ENCODE measurements around the gene IPPK. TPM values are rescaled to one million over a fixed set of nuclear protein-coding genes. Genes with fewer than 3 reads are reported as not detected.

IPPK gene
- total RNA-seq, 2 donors from 2014 or later: 8.2 to 8.4 TPM

DNA sequence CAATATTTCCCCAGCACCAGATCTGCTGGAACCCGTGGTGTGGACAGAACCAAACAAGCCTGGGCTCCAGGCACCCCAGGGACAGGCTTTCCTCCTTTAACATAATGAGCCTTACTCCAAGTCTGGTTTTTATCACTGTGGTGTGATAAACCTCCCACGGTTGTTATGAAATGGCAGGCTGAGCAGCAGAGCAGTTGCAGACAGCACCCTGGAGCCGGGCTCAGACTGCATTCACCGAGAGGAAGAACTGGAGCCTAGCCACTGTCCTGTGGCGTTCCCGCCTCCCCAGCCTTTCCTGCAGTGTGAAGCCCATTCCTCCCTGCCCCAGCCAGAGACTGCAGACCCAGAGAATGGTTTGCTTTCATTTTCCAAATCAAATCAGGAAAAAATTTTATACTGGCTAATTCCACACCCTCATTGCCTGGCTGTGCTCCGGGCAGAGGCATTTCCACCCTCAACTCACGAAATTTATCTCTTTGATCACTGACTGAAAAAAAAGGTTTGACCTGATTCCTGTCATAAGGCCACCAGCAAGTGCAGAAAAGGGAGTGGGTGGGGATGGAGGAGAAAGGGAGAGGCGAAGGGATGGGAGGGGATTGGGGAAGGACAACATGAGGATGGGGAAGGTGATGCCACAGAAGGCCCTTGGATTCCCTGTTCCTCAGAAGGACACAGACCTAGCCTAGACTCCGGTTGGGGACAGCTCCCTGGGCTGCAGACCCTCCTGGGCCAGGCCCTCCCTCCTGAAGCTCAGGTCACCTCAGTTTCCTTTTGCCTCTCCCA is 18.9 kb downstream of the IPPK start:
- DNase-seq: no peak
- no peak overlapping the region for H3K4me3 ChIP-seq
- no peaks in the 10 kb centered on the region for H3K9me3 ChIP-seq
- no peaks in the 10 kb centered on the region for H3K36me3 ChIP-seq
- H3K27ac ChIP-seq: no peak overlapping the region
- H3K9ac ChIP-seq (ENCODE audit: low read depth in 2 of 2, low read length in 2 of 2): no peak overlapping the region
- H3K4me1 ChIP-seq: no peaks in the 10 kb centered on the region
- TF ChIP-seq, protein P1, sequence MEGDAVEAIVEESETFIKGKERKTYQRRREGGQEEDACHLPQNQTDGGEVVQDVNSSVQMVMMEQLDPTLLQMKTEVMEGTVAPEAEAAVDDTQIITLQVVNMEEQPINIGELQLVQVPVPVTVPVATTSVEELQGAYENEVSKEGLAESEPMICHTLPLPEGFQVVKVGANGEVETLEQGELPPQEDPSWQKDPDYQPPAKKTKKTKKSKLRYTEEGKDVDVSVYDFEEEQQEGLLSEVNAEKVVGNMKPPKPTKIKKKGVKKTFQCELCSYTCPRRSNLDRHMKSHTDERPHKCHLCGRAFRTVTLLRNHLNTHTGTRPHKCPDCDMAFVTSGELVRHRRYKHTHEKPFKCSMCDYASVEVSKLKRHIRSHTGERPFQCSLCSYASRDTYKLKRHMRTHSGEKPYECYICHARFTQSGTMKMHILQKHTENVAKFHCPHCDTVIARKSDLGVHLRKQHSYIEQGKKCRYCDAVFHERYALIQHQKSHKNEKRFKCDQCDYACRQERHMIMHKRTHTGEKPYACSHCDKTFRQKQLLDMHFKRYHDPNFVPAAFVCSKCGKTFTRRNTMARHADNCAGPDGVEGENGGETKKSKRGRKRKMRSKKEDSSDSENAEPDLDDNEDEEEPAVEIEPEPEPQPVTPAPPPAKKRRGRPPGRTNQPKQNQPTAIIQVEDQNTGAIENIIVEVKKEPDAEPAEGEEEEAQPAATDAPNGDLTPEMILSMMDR (IDR thresholded peaks at IDR 0.05): no peak
- no peaks in the 10 kb centered on the region for H3K27me3 ChIP-seq
- intact Hi-C loops (cut with DNase I): no loop called here

DNA sequence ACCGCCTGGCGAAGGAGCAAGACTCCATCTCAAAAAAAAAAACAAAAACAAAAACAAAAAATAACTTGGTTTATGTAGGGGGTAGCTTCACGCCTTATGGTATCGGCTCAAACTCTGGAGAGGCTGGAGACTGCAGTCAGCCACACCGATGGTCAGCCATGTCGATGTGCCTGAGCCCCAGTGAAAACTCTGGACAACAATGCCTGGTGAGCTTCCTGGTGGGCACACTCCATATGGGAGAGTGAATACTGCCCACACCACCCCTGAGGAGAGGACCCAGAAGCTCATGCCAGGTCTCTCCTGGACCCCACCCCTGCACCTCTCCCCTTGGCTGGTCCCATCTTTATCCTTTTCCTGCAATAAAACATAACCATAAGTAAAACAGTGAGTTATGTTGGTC is 19.6 kb downstream of the IPPK start:
- no peaks in the 10 kb centered on the region for H3K4me1 ChIP-seq
- TF ChIP-seq, protein P1 (IDR thresholded peaks at IDR 0.05): no peak
- no peaks in the 10 kb centered on the region for H3K27me3 ChIP-seq
- H3K4me3 ChIP-seq: no peak overlapping the region
- DNase-seq: no peak
- H3K9me3 ChIP-seq: no peaks in the 10 kb centered on the region
- intact Hi-C loops (cut with DNase I): no loop called here
- H3K27ac ChIP-seq: no peak overlapping the region
- no peaks in the 10 kb centered on the region for H3K36me3 ChIP-seq
- H3K9ac ChIP-seq (ENCODE audit: low read depth in 2 of 2, low read length in 2 of 2): no peak overlapping the region

DNA sequence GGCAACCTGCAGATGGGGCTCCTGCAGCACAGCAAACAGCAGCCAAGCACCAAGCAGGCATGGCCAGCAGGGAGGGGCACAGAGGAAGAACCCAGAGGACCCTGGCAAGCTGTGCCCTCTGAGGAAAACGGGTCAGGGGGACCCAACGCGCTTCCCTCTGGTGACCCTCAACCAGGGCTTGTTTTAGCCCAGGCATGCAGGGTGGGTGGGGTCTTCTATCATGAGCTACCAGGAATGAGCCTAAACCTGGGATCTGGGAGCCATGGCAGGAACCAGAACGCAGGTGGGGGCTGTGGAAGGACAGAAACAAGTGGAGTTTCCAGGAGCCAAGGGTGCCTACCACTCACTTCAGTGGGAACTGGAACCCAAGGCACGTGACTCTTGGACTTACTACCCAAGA is 20.9 kb downstream of the IPPK start:
- Histone ChIP-seq H3K4me1 (no peaks in the 10 kb centered on the region), H3K27ac (no peak overlapping the region), H3K4me3 (no peak overlapping the region), H3K9ac (ENCODE audit: low read depth in 2 of 2, low read length in 2 of 2) (no peak overlapping the region), H3K9me3 (no peaks in the 10 kb centered on the region), H3K27me3 (no peaks in the 10 kb centered on the region), H3K36me3 (no peaks in the 10 kb centered on the region)
- TF ChIP-seq, protein P1 (IDR thresholded peaks at IDR 0.05): no peak
- intact Hi-C loops (cut with DNase I): loop anchor here (10.0 kb wide), 1 partner anchor 56 kb away; no protein-coding TSS in a partner anchor
- no peak for DNase-seq

DNA sequence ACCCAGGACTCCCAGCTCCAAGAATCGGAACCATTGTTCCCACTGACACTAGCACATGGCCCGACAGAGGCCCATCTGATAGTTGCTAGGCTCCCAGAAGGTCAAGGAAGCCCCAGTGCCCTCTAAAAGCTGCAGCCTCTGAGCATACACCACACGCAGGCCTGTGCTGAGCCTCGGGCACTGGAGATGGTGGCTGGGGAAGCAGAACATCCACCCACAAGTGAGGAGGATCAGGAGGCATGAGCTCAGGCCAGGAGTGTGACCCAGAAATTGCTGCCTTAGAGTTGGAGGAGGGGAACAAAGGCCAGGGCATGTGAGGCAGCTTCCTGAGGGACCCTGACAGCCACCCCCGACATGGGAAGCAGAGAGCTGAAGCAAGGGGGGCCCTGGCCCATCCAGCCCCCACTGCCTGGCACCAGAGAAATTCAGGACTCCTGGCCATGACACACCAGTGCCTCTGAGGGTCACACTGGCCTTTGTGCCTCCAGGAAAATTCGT is 21.4 kb downstream of the IPPK start:
- Histone ChIP-seq H3K4me1 (no peaks in the 10 kb centered on the region), H3K4me3 (no peak overlapping the region), H3K9me3 (no peaks in the 10 kb centered on the region), H3K27ac (no peak overlapping the region), H3K9ac (ENCODE audit: low read depth in 2 of 2, low read length in 2 of 2) (no peak overlapping the region), H3K36me3 (no peaks in the 10 kb centered on the region), H3K27me3 (no peaks in the 10 kb centered on the region)
- no peak for DNase-seq
- TF ChIP-seq, protein P1 (IDR thresholded peaks at IDR 0.05): no peak
- intact Hi-C loops (cut with DNase I): loop anchor here (10.0 kb wide), 1 partner anchor 56 kb away; no protein-coding TSS in a partner anchor

DNA sequence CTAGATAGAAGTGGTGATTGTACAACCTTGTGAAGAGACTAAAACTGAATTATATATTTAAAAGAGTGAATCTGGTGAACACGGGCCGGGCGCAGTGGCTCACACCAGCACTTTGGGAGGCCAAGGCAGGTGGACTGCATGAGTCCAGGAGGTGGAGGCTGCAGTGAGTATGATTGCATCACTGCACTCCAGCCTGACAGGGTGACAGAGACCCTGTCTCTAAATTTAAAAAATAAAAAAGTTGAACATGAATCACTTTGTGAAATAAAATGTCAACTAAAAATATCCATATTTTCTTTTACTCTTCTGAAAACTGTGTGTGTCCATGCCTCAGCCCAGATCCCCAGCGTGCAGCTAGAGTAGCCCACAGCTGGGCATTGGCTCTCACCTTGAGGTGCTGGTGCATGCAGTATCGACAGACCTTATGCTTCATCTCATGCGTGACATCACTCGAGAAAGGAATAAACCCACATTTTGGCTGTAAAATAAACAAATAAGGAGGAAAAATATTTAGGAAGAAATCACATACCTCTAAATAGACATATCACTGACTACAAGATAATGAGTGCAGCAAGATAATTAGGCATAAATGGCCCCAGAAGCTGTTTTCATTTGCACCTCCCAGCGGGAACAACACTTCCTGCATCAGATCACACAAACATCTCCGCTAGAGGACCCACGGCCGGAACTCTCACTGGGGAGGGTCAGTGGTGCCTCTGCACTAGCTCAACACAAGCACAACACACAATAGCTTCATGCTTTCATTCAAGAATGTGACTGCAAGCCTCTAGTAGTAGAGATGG is 22.1 kb downstream of the IPPK start:
- H3K27ac ChIP-seq: no peak overlapping the region
- no peaks in the 10 kb centered on the region for H3K4me1 ChIP-seq
- no peaks in the 10 kb centered on the region for H3K27me3 ChIP-seq
- no peak overlapping the region for H3K9ac ChIP-seq (ENCODE audit: low read depth in 2 of 2, low read length in 2 of 2)
- TF ChIP-seq, protein P1 (IDR thresholded peaks at IDR 0.05): no peak
- no peaks in the 10 kb centered on the region for H3K36me3 ChIP-seq
- H3K4me3 ChIP-seq: no peak overlapping the region
- intact Hi-C loops (cut with DNase I): loop anchor here (10.0 kb wide), 1 partner anchor 57 kb away; no protein-coding TSS in a partner anchor
- DNase-seq: no peak
- no peaks in the 10 kb centered on the region for H3K9me3 ChIP-seq

Measured in colonic mucosa (tissue), 4 donors.